Stimulated activated CD8-positive, alpha-beta memory T cell treated with anti-CD3 and anti-CD28 coated beads, Interleukin-7, amount 100 ng/mL, for 4 hours (primary cell): Measurements from ENCODE around the gene PTDSS2.
"Not testable (repeated sequence)": the region's sequence is repeated elsewhere in the genome, so short reads cannot be mapped to it uniquely, and the experiment has no call there.

ENCODE experiments used
- DNase-seq, 2 donors: peaks; one replicate each; pipeline ENCODE4 v3.0.0-alpha.2; 2020; ENCODE audit warnings: low read depth in 2 of 2

PTDSS2 gene

DNA sequence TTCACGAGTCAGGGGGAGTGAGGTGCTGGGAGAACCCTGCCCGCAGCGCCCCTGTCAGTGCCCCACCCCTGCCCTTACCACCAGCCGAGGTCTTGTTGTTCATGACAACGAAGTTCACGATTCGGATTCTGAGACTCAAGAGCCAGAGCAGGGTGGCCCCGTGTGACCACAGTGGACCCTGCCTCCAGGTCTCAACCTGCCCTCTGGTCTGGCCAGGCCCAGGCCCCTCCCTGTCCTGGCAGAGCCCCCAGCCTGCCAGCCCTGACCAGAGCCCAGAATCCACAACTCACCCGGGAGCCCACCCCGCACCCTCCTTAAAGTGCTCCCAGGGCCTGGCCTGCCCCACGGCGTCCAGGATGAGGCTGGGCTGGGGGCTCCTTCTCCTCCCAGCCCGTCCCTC lies 18.2 kb upstream of the PTDSS2 start:
- DNase-seq = no peak

- no peak for DNase-seq
Measured at GRCh38 chr11:432501-433100, 17.5 kb upstream of the PTDSS2 start.

GRCh38 chr11:433111-433510 lies 17.0 kb upstream of the PTDSS2 start:
- DNase-seq = no peak

DNA sequence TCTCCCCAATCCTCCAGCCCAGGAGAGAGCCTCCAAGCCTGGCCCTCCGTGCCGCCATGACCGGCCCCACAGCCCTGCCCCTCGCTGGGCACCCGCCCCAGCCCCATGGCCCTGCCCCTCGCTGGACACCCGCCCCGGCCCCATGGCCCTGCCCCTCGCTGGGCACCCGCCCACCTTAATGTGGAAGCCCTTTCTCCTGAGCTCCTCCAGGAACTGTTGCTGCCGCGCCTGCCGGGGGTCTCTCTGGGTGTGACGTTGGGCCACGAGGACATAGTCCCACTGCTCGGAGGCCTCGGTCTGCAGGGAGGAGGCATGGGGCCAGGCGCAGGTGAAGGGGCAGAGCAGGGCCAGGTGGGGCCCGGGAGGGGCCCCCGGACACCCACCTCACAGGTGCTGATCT lies 16.4 kb upstream of the PTDSS2 start:
- DNase-seq = no peak

GRCh38 chr11:434496-434895 lies 15.6 kb upstream of the PTDSS2 start:
- DNase-seq = no peak

GRCh38 chr11:434999-435740 lies 14.9 kb upstream of the PTDSS2 start:
- DNase-seq = not testable (repeated sequence)

DNA sequence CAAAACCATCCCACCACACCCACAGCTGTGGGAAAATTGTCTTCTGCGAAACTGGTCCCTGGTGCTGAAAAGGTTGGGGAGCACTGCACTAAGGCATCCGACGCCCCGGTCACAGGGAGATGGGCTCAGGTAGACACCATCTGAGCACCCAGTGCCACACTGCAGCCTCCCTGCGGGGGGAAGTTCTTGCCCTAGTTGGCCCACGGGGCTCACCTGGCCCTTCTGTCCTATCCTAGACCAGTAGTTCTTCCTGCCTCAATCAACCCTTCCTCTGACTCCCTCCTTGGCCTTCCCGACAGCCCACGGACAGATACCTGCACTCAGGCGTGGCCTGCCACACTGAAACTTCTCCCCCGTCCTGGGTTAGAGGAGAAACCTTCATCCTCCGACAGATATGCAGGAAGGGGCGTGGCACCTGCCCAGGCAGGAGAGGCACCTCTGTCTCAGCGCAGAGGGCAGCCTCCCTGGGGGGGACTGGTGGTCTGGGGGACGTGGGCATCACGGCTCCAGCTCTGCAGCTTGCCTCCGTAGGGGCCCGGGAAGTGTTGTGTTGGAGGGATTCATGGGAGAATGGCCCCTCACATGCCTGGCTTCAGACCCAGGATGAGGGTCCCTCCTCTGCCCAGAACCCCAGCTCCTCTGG lies 12.7 kb upstream of the PTDSS2 start:
- DNase-seq = no peak

GRCh38 chr11:438101-438844 lies 11.8 kb upstream of the PTDSS2 start:
- DNase-seq = no peak

DNA sequence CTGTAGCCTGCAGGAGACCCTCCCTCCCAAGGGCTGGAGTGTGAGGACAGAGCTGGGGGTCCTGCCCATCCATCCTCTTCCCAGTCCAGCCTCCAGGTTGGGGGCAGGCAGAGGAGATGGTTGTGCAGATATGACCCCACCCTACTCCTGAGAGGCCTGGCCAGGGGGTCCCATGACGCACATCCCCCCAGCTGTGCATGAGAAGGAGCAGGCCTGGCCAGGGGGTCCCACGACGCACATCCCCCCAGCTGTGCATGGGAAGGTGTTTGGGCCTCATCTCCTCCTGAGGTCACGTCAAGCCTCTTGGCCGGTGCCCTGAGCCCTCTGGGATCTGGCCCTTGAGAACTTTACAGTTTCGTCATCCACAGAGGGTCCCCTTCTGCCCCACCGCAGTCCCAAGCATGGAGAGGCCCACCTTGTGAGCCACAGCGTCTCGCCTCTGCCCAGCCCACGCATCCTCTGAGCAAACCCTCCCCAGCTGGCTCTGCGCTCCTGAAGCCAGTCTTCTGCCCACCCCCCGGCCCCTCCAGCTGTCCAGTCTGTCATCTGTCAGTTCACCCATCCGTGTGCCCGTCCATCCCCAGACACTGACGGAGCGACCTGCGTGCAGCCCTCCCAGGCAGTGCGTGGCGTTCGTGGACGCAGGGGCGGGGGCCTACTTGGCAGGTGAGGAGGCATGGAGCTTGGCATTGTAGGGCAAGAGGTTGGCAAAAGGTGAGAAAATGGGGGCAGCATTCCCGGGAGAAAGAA lies 10.6 kb upstream of the PTDSS2 start:
- DNase-seq = no peak

DNA sequence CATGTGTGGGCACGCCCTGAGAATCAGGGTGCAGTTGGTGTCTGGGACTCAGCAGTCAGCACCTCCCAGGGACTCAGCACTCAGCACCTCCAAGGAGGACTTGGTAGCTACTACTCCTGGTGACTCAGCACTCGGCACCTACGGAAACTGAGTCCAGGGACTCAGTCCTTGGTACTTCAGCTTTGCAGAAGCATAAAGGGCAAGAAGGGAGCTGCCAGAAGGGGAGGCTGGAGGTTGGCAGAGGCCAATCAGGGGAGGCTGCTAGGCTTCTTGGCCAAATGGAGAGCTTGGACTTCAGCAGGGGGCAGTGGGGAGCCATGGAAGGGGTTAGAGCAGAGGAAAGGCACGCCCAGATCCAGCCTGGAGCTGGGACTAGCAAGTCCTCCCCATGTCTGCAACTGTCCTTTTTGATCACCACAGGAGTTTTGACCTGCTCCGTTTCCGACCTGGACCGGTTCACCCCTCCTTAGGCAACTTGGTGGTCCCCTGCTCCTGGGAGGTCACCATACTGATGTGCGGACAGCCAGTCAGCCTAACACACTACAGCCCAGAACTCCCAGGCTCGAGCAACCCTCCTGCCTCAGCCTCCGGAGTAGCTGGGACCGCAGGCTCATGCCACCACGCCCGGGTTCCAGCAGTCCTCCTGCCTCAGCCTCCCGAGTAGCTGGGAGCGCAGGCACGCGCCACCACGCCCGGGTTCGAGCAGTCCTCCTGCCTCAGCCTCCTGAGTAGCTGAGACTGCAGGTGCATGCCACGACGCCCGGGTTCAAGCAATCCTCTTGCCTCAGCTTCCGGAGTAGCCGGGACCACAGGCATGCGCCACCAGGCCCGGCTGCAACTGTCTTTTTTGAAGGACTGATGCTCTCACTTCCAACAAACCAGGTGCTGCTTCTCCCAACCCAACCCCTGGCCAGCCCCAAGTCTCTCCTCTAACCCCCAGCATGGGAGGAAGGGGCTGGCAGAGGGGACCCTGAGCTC lies 9.7 kb upstream of the PTDSS2 start:
- no peak for DNase-seq

- no peak for DNase-seq
Measured at GRCh38 chr11:441043-441417, 9.0 kb upstream of the PTDSS2 start.

DNA sequence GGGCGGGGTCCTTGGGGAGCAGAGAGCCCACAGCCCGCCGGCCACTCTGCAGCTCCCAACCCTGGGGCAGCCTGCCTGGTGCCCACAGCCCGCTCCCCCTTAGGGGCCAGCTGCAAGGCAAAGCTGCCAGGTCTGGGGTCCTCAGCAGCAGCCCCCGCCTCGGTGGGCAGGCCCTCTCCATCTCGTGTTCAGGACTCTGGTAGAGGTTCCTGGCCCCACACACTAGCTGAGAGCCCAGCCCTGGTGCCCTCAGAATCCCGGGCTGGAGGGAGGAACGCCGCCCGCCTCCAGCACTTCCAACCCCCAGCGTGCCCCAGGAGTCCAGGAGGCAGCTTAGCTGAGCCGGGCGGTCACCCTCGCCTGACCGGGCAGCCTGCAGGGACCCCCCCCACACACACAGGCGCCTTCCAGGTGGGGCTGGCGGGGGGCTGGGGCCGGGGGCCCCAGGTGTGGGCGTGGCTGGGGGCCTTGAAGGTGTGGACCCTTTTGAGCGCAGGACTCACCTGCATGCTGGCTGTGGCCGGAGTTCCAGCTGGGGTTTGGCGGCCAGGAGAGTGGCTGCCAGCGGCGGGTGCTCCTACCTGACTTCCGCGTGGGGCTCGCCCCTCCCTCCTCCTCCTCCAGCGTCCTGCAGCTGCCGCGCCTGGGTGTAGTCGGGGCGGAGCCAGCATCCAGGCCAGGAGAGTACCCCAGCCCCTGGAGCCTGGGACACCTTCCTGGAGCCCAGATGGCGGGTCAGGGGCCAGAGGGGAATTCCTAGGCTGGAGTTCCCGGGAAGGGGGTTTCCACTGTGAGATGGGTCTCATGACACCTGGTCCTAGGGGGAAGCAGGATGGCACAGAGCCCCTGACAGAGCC lies 8.4 kb upstream of the PTDSS2 start, which contains the start of gene ANO9:
TSS of gene ANO9 (minus strand) at position 594 of the 857 bp plus-strand sequence. CDS start at position 509, 85 bp downstream.
- DNase-seq = peak; percentile 23 to 48

DNA sequence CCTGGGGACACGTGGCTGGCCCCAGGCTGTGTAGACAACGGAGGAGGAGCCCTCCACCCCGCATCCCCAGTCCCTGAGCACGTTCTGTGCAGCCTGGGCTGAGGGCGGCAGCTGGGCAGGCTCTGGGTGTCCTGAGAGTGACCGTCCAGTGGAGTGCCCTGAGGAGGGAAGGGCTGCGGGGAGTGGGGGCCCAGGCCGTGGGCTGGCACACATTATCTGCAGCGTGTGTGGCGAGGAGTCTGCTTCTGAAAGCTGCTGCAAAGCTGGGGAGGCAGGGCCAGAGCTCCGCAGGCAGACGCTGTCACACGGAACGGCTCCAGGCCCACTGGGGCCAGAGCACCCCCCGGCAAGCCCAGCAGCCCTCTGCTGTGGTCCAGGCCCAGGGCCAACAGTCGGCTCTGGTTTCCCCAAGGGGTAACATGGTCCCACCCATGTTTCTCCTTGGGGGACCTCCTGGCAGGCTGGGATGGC lies 7.4 kb upstream of the PTDSS2 start:
- no peak for DNase-seq

DNA sequence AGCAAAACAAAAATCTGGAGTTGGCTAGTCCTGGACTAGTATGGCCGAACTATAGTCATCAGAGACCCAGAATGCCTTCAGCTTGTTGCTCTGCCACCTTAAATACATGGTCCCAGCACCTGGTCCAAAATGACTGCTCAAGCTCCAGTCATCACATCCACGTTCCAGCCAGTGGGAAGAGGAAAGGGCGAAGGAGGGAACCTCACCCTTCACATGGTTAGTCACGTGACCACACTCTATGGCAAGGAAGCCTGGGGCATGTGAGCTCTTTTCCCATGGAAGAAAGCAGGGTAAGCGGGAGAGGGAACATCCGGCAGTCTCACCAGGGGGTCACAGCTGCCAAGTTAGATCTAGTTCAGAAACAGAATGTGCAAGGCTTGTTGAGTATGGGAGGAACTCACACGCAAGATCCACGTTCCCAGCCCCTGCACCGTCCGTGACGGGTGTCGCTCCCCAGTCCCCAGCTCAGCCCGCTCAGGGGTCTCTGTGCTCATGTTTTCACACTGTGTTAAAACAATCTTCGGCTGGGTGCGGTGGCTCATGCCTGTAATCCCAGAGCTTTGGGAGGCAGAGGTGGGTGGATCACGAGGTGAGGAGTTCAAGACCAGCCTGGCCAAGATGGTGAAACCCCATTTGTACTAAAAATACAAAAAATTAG lies 6.4 kb upstream of the PTDSS2 start:
- DNase-seq = no peak

GRCh38 chr11:444396-445144 lies 5.5 kb upstream of the PTDSS2 start:
- DNase-seq = no peak

GRCh38 chr11:445765-446588 lies 4.1 kb upstream of the PTDSS2 start:
- no peak for DNase-seq

GRCh38 chr11:446891-447290 lies 3.2 kb upstream of the PTDSS2 start:
- DNase-seq = no peak
